GM19452 (cell line): Measurements from ENCODE around the gene LGALS7.

ENCODE experiments used
- ATAC-seq: cut with Tn5 transposase; IDR thresholded peaks from one replicate; pipeline ENCODE4 v1.9.1; 2021; ENCODE audit not compliant: unreplicated experiment

Gene LGALS7

GRCh38 chr19:38727868-38728660 is 45.3 kb downstream of the LGALS7 start:
- ATAC-seq: no peak

DNA sequence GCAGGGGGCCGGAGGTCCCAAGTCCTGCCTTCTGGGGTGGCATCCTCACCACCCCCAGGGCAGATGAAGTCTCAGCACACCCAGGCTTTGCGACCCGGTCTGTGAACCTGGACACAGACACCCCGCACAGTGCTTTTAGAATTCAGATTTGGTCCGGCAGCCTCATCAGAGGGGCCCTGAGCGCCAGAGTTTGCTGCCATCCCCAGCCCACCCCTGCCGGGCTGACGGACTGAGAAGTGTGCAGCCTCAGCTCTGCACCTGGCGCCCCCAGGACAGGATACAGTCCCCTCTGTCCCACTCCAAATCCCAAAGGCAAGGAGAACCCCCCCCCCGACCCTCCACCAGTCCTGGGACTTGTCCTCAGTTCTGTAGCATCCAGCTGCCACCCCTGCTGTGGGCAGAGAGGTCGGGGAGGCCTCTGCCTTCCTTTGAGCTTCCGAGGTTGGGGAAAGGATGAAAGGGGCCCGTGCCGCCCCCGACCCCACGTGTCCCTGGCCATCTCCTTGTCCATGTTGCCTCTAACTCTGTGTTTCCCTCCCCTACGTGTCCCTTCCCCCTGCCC is 45.9 kb downstream of the LGALS7 start:
- ATAC-seq: no peak

GRCh38 chr19:38726761-38727301 is 46.5 kb downstream of the LGALS7 start:
- ATAC-seq: no peak

GRCh38 chr19:38726284-38726673 is 47.0 kb downstream of the LGALS7 start:
- ATAC-seq: no peak

GRCh38 chr19:38725469-38726283 is 47.6 kb downstream of the LGALS7 start:
- ATAC-seq: no peak

DNA sequence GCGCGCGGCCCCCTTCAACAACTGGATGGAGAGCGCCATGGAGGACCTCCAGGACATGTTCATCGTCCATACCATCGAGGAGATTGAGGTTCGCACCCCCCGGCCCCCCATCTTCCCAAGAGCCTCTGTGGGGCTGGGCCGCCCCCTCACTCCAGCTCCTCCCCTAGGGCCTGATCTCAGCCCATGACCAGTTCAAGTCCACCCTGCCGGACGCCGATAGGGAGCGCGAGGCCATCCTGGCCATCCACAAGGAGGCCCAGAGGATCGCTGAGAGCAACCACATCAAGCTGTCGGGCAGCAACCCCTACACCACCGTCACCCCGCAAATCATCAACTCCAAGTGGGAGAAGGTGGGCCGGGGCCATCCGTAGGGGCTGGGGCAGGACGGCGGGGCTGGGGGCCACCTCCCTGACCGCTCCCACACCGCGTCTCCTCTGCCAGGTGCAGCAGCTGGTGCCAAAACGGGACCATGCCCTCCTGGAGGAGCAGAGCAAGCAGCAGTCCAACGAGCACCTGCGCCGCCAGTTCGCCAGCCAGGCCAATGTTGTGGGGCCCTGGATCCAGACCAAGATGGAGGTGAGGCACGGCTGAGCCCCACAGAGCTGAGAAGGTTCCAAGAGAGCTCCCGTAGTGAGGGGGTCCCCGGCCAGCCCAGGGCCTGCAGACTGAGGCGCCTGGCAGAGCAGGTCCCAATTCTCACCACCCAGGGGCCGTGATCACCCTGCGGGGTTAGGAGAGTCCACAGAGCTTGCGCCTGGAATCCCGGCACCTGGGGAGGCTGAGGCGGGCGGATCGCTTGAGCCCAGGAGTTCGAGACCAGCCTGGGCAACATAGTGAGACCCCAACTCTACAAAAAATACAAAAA is 49.1 kb downstream of the LGALS7 start:
- ATAC-seq: no peak

GRCh38 chr19:38723606-38723965 is 49.7 kb downstream of the LGALS7 start:
- ATAC-seq: no peak

DNA sequence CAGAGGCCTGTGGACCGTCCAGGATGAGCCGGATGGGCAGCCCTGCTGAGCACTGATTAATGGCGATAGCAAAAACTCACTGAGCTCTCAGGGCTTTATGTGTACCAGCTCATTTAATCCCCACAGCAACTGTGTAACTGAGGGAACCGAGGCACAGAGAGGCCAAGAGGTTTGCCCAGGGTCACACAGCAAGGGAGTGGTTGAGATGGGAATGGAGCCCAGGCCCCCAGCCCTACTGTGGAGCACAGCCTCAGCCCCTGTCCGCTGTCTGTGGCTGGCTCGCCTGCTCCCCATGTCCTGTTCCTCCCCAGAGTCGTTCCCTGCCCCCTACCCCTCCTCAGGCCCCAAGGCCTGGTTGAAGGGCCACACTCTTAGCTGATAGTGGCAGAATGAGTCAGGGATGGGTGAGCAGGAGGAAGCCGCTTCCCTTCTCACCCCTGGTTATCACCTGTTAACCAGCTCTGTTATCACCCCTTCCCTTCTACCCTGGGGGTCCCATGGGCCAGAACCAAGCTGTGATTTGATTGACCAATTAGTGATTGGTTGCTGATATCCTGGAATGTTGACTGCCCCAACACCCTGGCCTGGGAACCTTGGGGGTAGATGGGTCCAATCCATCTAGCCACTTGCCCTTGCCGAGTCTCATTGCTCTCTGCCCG is 50.2 kb downstream of the LGALS7 start:
- ATAC-seq: no peak

DNA sequence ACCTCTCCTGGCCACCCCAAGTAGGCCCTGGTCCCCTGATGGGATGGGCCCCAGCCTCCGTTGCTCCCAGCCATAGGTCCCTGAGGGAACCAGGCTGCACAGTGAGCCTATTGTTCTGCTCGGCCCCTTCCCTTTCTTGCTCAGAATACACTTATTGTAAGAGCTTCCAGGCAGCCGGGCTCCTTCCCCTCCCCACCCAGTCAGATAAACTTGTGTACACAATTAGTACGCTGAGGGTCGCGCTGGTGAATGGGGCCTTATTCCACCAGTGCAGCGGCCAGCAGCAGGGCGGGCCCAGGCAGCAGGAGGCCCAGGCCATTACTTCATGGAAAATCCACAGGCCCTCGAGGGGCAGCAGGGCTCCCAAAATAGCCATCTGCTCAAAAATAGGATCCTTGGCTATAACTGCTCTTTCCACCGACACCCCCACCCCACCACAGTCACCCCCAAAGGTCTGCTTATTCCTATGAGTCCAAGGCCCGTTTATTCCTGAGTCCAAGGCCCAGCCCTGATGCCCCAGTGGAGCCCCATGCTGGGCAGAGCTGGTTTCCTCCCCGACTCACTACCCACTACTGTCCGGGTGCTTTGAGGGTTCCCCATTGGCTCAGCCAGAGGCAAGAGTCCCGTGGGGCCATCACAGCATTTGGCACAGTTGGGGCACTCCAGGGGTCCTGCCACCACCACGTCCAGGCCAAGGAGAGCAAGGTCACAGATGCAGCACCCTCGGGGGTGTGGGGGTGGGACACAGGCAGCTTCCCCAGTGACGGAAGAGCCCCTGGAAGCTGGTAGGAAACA is 51.1 kb downstream of the LGALS7 start:
- ATAC-seq: no peak

GRCh38 chr19:38721496-38721895 is 51.8 kb downstream of the LGALS7 start:
- ATAC-seq: no peak
